K562 (cell line): ENCODE measurements around the gene EZH1. TPM values are rescaled to one million over a fixed set of nuclear protein-coding genes. Genes with fewer than 3 reads are reported as not detected.
A peak's percentile ranks its signal among the peaks of the same experiment; 100 is the strongest.

Experiments used
- ARHGAP35 ChIP-seq: fragments of 450-650 bp; IDR thresholded peaks from 2 replicates; pipeline ENCODE4 v1.6.1; 2018; ENCODE audit not compliant: partially characterized antibody
- ATF2 ChIP-seq: sonication (generic); formaldehyde crosslinking; IDR thresholded peaks from 2 replicates; pipeline ENCODE4 v1.8.1; 2022; ENCODE audit warnings: missing genetic modification reagents
- CREM ChIP-seq: IDR thresholded peaks from 2 replicates; pipeline ENCODE4 v1.6.1; 2014; ENCODE audit warnings: antibody characterized with exemption, low read depth
- ESRRA ChIP-seq: fragments of 450-650 bp; IDR thresholded peaks from 2 replicates; pipeline ENCODE4 v1.6.1; 2014; ENCODE audit warnings: low read depth, mild to moderate bottlenecking, moderate library complexity, borderline replicate concordance
- ESRRB ChIP-seq: fragments of 250-450 bp; sonication (Bioruptor Pico); IDR thresholded peaks from 2 replicates; pipeline ENCODE4 v1.5.0; 2020; ENCODE audit warnings: mild to moderate bottlenecking, moderate library complexity, borderline replicate concordance
- FOXK1 ChIP-seq: sonication (generic); formaldehyde crosslinking; IDR thresholded peaks from 2 replicates; pipeline ENCODE4 v1.8.0; 2022; ENCODE audit warnings: missing genetic modification reagents, mild to moderate bottlenecking, borderline replicate concordance
- LARP7 ChIP-seq: fragments of 450-650 bp; IDR thresholded peaks from 2 replicates; pipeline ENCODE4 v1.6.1; 2016
- MBD2 ChIP-seq: sonication (generic); IDR thresholded peaks from 2 replicates; pipeline ENCODE4 v1.6.1; 2016; ENCODE audit warnings: low read depth, borderline replicate concordance
- MLX ChIP-seq, 2 experiments: fragments of 450-650 bp in 1 of 2; sonication (generic) in 1 of 2; formaldehyde crosslinking; conservative IDR thresholded peaks; 2 replicates each; pipeline versions ENCODE4 v1.4.0 to v1.8.1; 2020 to 2022; ENCODE audit warnings: mild to moderate bottlenecking in 1 of 2, missing genetic modification reagents in 1 of 2
- NBN ChIP-seq: fragments of 450-650 bp; IDR thresholded peaks from 2 replicates; pipeline ENCODE4 v1.6.1; 2016; ENCODE audit warnings: low read depth, mild to moderate bottlenecking
- PREB ChIP-seq: sonication (generic); formaldehyde crosslinking; IDR thresholded peaks from 2 replicates; pipeline ENCODE4 v1.8.1; 2023; ENCODE audit warnings: mild to moderate bottlenecking, missing genetic modification reagents
- RB1 ChIP-seq: fragments of 450-650 bp; IDR thresholded peaks from 2 replicates; pipeline ENCODE4 v1.6.1; 2017; ENCODE audit warnings: low read depth, mild to moderate bottlenecking
- SMAD2 ChIP-seq: fragments of 150-350 bp; IDR thresholded peaks from 2 replicates; pipeline ENCODE4 v1.6.1; 2014; ENCODE audit warnings: low read depth, mild to moderate bottlenecking, low read length
- SPI1 ChIP-seq: IDR thresholded peaks from 2 replicates; pipeline ENCODE4 v1.6.1; 2011; ENCODE audit warnings: low read depth, low read length, control low read depth, borderline replicate concordance
- TBP ChIP-seq: optimal IDR thresholded peaks from 2 replicates; pipeline ENCODE3; 2011; ENCODE audit warnings: low read depth, low read length, improper control_type of control experiment
- ZC3H4 ChIP-seq: sonication (generic); formaldehyde crosslinking; IDR thresholded peaks from 2 replicates; pipeline ENCODE4 v1.9.0; 2021; ENCODE audit warnings: missing genetic modification reagents, borderline replicate concordance
- ZC3H8 ChIP-seq: fragments of 450-650 bp; IDR thresholded peaks from 2 replicates; pipeline ENCODE4 v1.6.1; 2017
- ZHX1 ChIP-seq: fragments of 150-350 bp; conservative IDR thresholded peaks from 2 replicates; pipeline ENCODE4 v1.6.1; 2014; ENCODE audit warnings: low read length
- ZNF140 ChIP-seq: fragments of 250-450 bp; sonication (Bioruptor Pico); IDR thresholded peaks from 2 replicates; pipeline ENCODE4 v1.8.0; 2021; ENCODE audit warnings: moderate library complexity, mild to moderate bottlenecking, inconsistent platforms
- ZNF212 ChIP-seq: fragments of 450-650 bp; formaldehyde crosslinking; IDR thresholded peaks from 2 replicates; pipeline ENCODE4 v1.4.0; 2020; ENCODE audit warnings: mild to moderate bottlenecking
- ZNF444 ChIP-seq: fragments of 250-450 bp; sonication (Bioruptor Pico); IDR thresholded peaks from 2 replicates; pipeline ENCODE4 v1.4.0; 2020; ENCODE audit warnings: mild to moderate bottlenecking, moderate library complexity
- ZNF75A ChIP-seq: fragments of 450-650 bp; formaldehyde crosslinking; IDR thresholded peaks from 2 replicates; pipeline ENCODE4 v1.4.0; 2020; ENCODE audit warnings: mild to moderate bottlenecking
- polyA plus RNA-seq, 8 experiments: library from polyadenylated mRNA; depleted of rRNA in 4 of 8; stranded (reverse) in 5 of 8; unstranded in 3 of 8; fragments of >200 nt; fragmentation: Nextera tagmentation in 2 of 8; fragmentation: Illumina TruSeq in 1 of 8; extraction: Ambion mirVana in 2 of 8; extraction: Trizol in 1 of 8; gene quantifications; 2 replicates each; pipeline versions ENCODE4 v1.2.1 to v1.2.3, GENCODE V29; 2011 to 2014; ENCODE audit warnings: inconsistent platforms in 1 of 8, missing spikeins in 1 of 8
- total RNA-seq, 7 experiments: library from RNA; depleted of rRNA in 6 of 7; stranded (reverse); fragments of >200 nt in 6 of 7; fragmentation: Illumina TruSeq in 2 of 7; extraction: Trizol in 2 of 7; gene quantifications; 2 replicates each; pipeline versions ENCODE4 v1.2.1 to v1.2.3, GENCODE V29; 2011 to 2021; ENCODE audit warnings: low replicate concordance in 1 of 7

Gene EZH1
- total and polyA plus RNA-seq, 9 of the 15 experiments (the other 6 are each of a cell fraction or from before 2014, with no cell fraction given) = 8.6 to 40.8 (median 22.9) TPM

- TF ChIP-seq MBD2 = peak; percentile 93
- no peak for TF ChIP-seq ESRRB (CRISPR knock-in tag)
- TF ChIP-seq ZC3H4 (CRISPR knock-in tag) = no peak
- TF ChIP-seq ZHX1 = 0 out of 2 replicates have a peak, but pooled peaks have one; percentile 74
- TF ChIP-seq SPI1 = no peak
- TF ChIP-seq MLX (CRISPR knock-in tag; conservative IDR thresholded peaks at IDR 0.05) = no peak
- TF ChIP-seq TBP = peak; percentile 46
- no peak for TF ChIP-seq PREB (CRISPR knock-in tag)
- no peak for TF ChIP-seq ZNF140 (CRISPR knock-in tag)
- TF ChIP-seq FOXK1 (CRISPR knock-in tag) = no peak
- TF ChIP-seq ZNF212 (CRISPR knock-in tag) = no peak
- no peak for TF ChIP-seq ATF2 (CRISPR knock-in tag)
- TF ChIP-seq LARP7 = no peak
- no peak for TF ChIP-seq SMAD2
- peak; percentile 80; the same call in 1 of the 2 replicates for TF ChIP-seq RB1
- peak; percentile 59; the same call in 1 of the 2 replicates for TF ChIP-seq ESRRA
- no peak for TF ChIP-seq ZC3H8
- TF ChIP-seq CREM = peak; percentile 88
- TF ChIP-seq NBN = peak; percentile 99
- TF ChIP-seq ZNF444 = peak; percentile 98
- TF ChIP-seq ARHGAP35 = no peak
- TF ChIP-seq ZNF75A (CRISPR knock-in tag) = no peak
These were observed 46.0 kb downstream of the EZH1 start (continued) for GRCh38 chr17:42698736-42699414.
